Subcutaneous adipose tissue (tissue), 4 donors: ENCODE measurements around the gene VPS50. TPM values are rescaled to one million over a fixed set of nuclear protein-coding genes. Genes with fewer than 3 reads are reported as not detected.

ENCODE experiments used
- total RNA-seq, 4 donors: library from RNA; depleted of rRNA; stranded (reverse); fragments of >200 nt; gene quantifications; one replicate each; pipeline ENCODE4 v1.1.0, GENCODE V29; 2016
- TF ChIP-seq, protein P1 (sequence below): fragments of 450-650 bp; IDR thresholded peaks from one replicate; pipeline ENCODE4 v1.5.1; 2016; ENCODE audit warnings: low read depth, mild to moderate bottlenecking, control low read depth, antibody characterized with exemption, moderate library complexity

Gene VPS50
- total RNA-seq, 4 donors from 2014 or later, result 33.3 to 50.1 (median 34.6) TPM

DNA sequence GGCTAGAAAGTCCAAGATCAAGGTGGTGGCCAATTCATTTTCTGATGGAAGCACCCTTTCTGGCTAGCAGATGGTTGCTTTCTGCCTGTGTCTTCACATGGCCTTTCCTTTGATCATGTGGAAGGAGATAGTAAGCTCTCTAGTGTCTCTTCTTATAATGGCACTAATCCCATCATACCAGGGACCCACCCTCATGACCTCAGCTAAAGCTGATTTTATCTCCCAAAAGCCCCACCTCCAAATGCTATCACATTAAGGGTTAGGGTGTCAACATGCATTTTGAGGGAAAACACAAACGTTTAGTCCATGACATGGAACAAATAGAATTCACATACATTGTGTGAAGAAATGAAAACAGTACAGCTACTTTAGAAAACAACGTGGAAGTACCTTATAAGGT lies 100.0 kb downstream of the VPS50 start:
- TF ChIP-seq, protein P1, sequence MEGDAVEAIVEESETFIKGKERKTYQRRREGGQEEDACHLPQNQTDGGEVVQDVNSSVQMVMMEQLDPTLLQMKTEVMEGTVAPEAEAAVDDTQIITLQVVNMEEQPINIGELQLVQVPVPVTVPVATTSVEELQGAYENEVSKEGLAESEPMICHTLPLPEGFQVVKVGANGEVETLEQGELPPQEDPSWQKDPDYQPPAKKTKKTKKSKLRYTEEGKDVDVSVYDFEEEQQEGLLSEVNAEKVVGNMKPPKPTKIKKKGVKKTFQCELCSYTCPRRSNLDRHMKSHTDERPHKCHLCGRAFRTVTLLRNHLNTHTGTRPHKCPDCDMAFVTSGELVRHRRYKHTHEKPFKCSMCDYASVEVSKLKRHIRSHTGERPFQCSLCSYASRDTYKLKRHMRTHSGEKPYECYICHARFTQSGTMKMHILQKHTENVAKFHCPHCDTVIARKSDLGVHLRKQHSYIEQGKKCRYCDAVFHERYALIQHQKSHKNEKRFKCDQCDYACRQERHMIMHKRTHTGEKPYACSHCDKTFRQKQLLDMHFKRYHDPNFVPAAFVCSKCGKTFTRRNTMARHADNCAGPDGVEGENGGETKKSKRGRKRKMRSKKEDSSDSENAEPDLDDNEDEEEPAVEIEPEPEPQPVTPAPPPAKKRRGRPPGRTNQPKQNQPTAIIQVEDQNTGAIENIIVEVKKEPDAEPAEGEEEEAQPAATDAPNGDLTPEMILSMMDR, result no peak

DNA sequence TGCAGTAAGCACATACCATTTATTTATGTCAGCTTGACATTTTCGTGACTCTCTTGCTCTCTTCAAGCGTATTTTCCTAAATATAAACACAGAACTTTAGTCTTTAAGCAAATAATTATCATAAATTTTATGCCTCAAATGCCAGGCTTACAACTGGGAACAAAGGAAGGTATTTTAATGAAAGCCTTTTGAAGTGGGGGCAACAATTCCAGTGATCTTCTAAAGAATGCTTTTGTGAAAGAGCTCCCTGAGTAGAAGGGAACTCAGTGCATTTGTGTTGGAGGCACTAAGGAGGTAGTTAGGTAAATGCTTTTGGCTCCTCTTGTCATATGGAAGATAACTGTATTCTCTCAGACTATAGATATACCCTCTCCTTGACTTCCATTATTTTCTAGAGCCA lies 104.9 kb downstream of the VPS50 start:
- TF ChIP-seq, protein P1, result no peak

DNA sequence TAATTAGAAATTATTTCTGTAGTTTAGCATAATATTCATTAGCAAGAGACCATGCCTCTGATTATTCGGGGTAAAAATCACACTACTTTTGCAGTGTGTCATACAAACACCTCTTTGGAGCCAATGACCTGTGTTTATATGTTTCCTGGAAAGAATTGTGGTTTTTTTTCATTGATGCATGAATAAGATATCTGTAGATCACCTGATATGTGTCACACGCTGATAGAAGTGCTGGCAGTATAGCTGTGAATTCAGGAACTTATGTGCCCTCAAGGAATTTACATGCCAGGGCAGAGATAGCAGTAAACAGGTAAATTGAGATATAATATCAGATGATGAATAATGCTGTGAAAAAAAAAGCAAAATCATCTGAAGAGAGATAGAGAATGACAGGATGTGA lies 118.2 kb downstream of the VPS50 start:
- TF ChIP-seq, protein P1, result no peak

DNA sequence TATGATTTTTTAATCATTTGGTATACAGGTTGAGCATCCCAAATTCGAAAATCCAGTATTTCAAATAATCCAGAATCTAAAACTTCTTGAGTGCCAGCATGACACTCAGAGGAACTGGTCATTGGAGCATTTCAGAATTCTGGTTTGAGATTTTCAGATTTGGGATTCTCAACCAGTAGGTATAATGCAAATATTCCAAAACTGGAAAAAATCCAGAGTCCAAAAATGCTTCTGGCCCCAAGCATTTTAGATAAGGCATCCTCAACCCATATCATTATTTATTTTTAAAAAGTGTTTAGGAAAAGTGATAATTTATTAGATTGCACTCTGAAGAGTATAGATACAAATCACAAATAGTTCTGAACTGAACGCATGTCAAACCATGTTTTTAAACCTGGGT lies 120.7 kb downstream of the VPS50 start:
- TF ChIP-seq, protein P1, result no peak

DNA sequence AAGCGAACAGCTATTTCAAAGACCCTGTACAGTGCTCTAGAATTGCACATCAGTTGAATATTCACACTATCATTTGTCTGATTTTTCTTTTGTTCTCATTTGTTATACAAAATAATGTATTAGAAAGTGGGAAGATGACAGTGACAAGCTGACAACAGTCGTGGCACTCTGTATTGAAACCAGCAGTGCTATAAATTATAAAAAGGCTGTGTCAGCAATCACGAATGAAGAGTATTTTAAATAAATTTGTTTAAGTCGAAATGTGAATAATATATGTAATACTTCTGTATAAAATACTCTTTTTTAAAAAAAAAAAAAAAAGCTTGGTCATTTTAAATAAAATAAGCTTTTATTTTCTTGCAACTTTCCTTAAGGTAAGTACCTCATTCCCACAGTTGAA lies 122.6 kb downstream of the VPS50 start:
- TF ChIP-seq, protein P1, result no peak

DNA sequence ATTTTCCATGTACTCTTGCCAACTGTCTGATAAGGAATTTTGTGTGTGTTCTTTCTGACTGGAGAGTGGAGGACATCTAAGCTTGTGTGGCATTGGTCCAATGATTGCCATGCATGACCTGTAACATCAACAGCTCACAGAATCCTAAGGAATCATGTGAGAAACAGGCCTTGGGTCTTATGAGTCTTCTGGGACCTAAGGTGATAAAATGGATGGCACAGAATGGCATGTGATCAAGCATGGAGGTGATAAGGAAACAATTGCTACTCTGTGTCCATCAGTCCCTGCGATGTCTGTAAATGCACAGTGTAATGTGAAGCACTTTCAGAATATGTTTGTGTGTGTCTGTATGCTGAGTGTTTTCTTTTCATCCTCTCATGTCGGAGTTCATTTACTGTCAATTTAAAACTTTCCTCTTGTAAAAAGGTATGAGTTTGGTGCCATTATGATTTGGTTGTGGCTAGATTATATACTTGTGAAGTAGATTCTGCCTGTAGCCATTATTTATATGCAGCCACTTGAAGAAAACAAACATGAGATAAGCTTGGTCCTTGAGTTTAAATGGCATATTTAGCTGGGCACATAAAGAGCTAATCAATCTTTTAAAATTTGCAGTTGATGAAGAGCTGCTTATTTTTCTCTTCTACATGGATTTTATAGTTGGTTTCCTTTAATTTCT lies 127.5 kb downstream of the VPS50 start:
- TF ChIP-seq, protein P1, result no peak

DNA sequence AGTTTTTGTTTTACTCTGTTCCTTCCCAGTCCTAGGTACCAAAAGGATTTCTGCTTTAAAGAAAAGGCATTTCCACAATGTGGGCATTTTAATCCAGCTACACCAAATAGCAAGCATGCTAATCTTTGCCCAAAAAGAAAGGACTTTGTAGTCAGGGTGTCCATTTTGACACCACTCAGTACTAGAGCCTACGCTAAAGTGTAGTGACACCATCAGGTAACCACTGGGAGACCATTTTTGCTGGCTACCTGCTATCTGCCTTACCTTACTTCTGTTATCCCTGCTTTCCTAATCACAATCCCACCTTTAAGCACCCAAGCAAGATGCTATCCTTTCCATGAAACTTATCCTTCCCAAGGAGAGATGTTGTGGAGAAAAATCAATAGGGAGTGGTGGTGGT lies 129.7 kb downstream of the VPS50 start:
- TF ChIP-seq, protein P1, result no peak
